CD8-positive, alpha-beta memory T cell (primary cell): ENCODE data around the gene GPR32. TPM values are rescaled to one million over a fixed set of nuclear protein-coding genes. Genes with fewer than 3 reads are reported as not detected.
"Not testable (repeated sequence)": the region's sequence is repeated elsewhere in the genome, so short reads cannot be mapped to it uniquely, and the experiment has no call there.

Source experiments
- CTCF ChIA-PET: fragments of 350-600 bp; sonication (Branson Sonifier 250); formaldehyde crosslinking; loops from one replicate; lab custom pipeline; 2021; ENCODE audit warnings: antibody characterized with exemption; lab: Charles Lee
- POLR2A ChIA-PET: fragments of 350-600 bp; sonication (Branson Sonifier 250); formaldehyde crosslinking; loops from one replicate; lab custom pipeline; 2021; ENCODE audit warnings: antibody characterized with exemption; lab: Charles Lee
- DNase-seq, 5 donors: peaks; one replicate each; pipeline versions ENCODE4 v3.0.0 to v3.0.0-alpha.2; 2020 to 2022; ENCODE audit warnings: mixed read lengths in 1 of 5
- H3K27ac ChIP-seq: one replicate; pipeline ENCODE4 v1.7.0; 2013; ENCODE audit warnings: low read depth, mild to moderate bottlenecking, low read length, moderate library complexity
- H3K27me3 ChIP-seq: 2 replicates; pipeline ENCODE4 v1.7.0; 2013; ENCODE audit warnings: low read length, mild to moderate bottlenecking; ENCODE audit not compliant: insufficient read depth, poor library complexity, severe bottlenecking
- H3K36me3 ChIP-seq: 2 replicates; pipeline ENCODE4 v1.7.0; 2013; ENCODE audit warnings: mild to moderate bottlenecking, low read length, moderate library complexity; ENCODE audit not compliant: insufficient read depth
- H3K4me1 ChIP-seq: 2 replicates; pipeline ENCODE4 v1.7.0; 2013; ENCODE audit warnings: mild to moderate bottlenecking, low read length, moderate library complexity; ENCODE audit not compliant: insufficient read depth
- H3K4me3 ChIP-seq: 2 replicates; pipeline ENCODE4 v1.7.0; 2013; ENCODE audit warnings: mild to moderate bottlenecking, low read length
- H3K9me3 ChIP-seq: 2 replicates; pipeline ENCODE4 v1.7.0; 2013; ENCODE audit warnings: mild to moderate bottlenecking, low read length
- H3K27ac Mint-ChIP-seq, 8 donors: one replicate each; pipeline ENCODE4 v1.8.0; 2020 to 2021; ENCODE audit warnings: mixed read lengths in 8 of 8, mild to moderate bottlenecking in 6 of 8, inconsistent platforms in 3 of 8, moderate library complexity in 3 of 8
- H3K27me3 Mint-ChIP-seq, 2 donors: one replicate each; pipeline ENCODE4 v1.8.0; 2020 to 2021; ENCODE audit warnings: mixed read lengths in 2 of 2, mild to moderate bottlenecking in 1 of 2, moderate library complexity in 1 of 2
- H3K36me3 Mint-ChIP-seq, 3 donors: one replicate each; pipeline ENCODE4 v1.8.0; 2020 to 2021; ENCODE audit warnings: mixed read lengths in 3 of 3, inconsistent platforms in 1 of 3, mild to moderate bottlenecking in 1 of 3
- H3K4me1 Mint-ChIP-seq, 3 donors: one replicate each; pipeline ENCODE4 v1.8.0; 2020 to 2021; ENCODE audit warnings: mixed read lengths in 3 of 3, inconsistent platforms in 1 of 3, mild to moderate bottlenecking in 1 of 3
- H3K4me3 Mint-ChIP-seq, 7 donors: one replicate each; pipeline ENCODE4 v1.8.0; 2020 to 2021; ENCODE audit warnings: mixed read lengths in 7 of 7, mild to moderate bottlenecking in 6 of 7, moderate library complexity in 4 of 7, inconsistent platforms in 2 of 7
- H3K9me3 Mint-ChIP-seq, 5 donors: one replicate each; pipeline ENCODE4 v1.8.0; 2020 to 2022; ENCODE audit warnings: mixed read lengths in 5 of 5, mild to moderate bottlenecking in 3 of 5, moderate library complexity in 2 of 5, inconsistent platforms in 1 of 5
- polyA plus RNA-seq: library from polyadenylated mRNA; unstranded; fragments of 300-500 nt; fragmentation: Illumina TruSeq; gene quantifications from one replicate; pipeline ENCODE4 v1.2.3, GENCODE V29; 2021
- total RNA-seq, 2 experiments: library from RNA; stranded (reverse); gene quantifications; one replicate each; pipeline ENCODE4 v1.2.3, GENCODE V29; 2021

Gene GPR32
- total and polyA plus RNA-seq, 3 experiments from 2014 or later = not detected

- POLR2A ChIA-PET = no interaction called here
- H3K4me1 ChIP-seq = no peaks in the 10 kb centered on the region
- H3K27me3 Mint-ChIP-seq = peaks cover 44 to 76% of the 10 kb centered on the region in 2 donors
- H3K4me1 Mint-ChIP-seq = peaks cover 0 to 5% (median 1%) of the 10 kb centered on the region in 3 donors
- H3K9me3 Mint-ChIP-seq = peaks cover 0 to 5% (median 2%) of the 10 kb centered on the region in 5 donors
- no peak overlapping the region for H3K4me3 Mint-ChIP-seq
- no peaks in the 10 kb centered on the region for H3K36me3 ChIP-seq
- H3K4me3 ChIP-seq = no peak overlapping the region
- H3K27ac ChIP-seq = no peak overlapping the region
- CTCF ChIA-PET = interaction anchor here (1.6 to 1.9 kb wide), 2 partner anchors 11 to 421 kb away, joined by 3 to 5 read pairs; no protein-coding TSS in a partner anchor
- H3K27ac Mint-ChIP-seq = no peak overlapping the region
- H3K9me3 ChIP-seq = no peaks in the 10 kb centered on the region
- peaks cover 21% of the 10 kb centered on the region for H3K27me3 ChIP-seq
- DNase-seq = no peak
- no peaks in the 10 kb centered on the region for H3K36me3 Mint-ChIP-seq
Measured at GRCh38 chr19:50777830-50778303, 7.6 kb downstream of the GPR32 start.

DNA sequence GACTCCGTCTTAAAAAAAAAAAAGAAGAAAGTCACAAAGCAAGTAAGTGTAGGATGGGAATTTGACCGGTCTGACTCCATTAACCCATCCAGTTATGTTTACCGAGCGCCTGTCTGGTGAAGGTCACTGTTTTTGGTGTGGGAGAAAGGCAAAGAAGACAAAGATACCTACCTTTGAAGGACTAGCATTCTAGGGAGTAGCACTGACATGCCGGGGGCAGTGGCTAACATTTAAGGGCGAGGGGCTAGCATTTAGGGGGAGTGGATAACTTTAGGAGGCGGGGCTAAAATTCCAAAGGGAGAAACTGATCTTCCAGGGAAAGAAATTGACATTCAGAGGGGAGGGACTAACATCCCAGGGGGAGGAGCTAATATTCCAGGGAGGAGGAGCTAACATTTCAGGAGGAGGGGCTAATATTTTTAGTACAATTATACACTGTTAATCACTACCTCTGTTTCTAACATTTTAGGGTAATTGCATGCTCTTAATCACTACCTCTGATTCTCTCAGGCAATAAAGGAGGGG is 8.7 kb downstream of the GPR32 start:
- H3K36me3 ChIP-seq = no peaks in the 10 kb centered on the region
- H3K9me3 ChIP-seq = no peaks in the 10 kb centered on the region
- ChIA-PET CTCF (interaction anchor here (0.8 to 1.9 kb wide), 3 partner anchors 10 to 422 kb away, joined by 3 to 5 read pairs (median 3); no protein-coding TSS in a partner anchor), POLR2A (no interaction called here)
- no peaks in the 10 kb centered on the region for H3K4me1 ChIP-seq
- Mint-ChIP-seq H3K27me3 (peaks cover 43 to 66% of the 10 kb centered on the region in 2 donors), H3K4me3 (no peak overlapping the region), H3K36me3 (no peaks in the 10 kb centered on the region), H3K9me3 (peaks cover 0 to 5% (median 2%) of the 10 kb centered on the region in 5 donors), H3K27ac (peak overlapping the region in 1 of 8 donors; percentile 79), H3K4me1 (peaks cover 4 to 11% (median 6%) of the 10 kb centered on the region in 3 donors)
- peaks cover 21% of the 10 kb centered on the region for H3K27me3 ChIP-seq
- DNase-seq = no peak
- H3K4me3 ChIP-seq = no peak overlapping the region
- H3K27ac ChIP-seq = no peak overlapping the region

DNA sequence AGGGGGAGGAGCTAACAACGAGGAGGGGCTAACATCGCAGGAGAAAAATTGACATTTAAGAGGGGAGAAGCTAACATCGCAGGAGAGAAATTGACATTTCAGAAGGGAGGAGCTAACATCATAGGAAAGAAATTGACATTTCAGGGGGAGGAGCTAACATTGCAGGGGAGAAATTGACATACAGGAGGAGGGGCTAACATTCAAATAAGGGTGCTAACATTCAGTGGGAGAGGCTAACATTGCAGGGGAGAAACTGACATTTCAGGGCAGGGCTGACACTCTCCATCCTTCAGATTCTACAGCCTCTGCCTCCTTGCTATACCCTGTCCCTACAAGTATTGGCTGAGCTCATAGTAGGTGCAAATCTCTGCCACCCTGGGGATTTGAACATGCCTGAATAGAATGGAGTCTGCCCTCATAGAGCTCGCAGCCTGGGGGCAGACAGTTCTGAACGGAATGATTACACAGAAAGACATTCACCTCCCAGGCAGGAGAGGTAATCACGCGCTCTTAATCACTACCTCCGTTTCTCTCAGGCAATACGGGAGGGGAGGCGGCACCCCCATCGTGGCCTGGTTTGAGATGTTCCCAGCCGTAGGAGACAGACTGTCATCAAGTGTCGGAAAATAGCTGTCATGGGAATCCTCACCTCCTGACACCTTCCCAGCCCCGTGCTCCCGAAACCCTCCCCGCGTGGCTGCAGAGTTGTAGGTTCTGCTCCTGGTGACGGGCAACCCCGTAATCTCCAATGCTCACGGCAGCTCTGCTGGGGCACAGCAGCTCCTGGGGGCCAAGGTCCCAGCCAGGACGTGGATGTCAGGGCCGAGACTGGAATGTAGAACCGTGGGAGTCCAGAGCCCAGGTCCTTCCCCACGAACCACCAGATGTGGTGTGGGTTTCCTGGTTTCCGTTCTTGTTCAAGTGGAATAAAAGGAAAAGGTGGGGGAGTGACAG is 9.5 kb downstream of the GPR32 start:
- ChIA-PET POLR2A (no interaction called here), CTCF (interaction anchor here (0.8 kb wide), 1 partner anchor 242 kb away, joined by 3 read pairs; no protein-coding TSS in a partner anchor)
- H3K27me3 Mint-ChIP-seq = peaks cover 38 to 61% of the 10 kb centered on the region in 2 donors
- Histone ChIP-seq H3K27me3 (peaks cover 21% of the 10 kb centered on the region), H3K4me1 (no peaks in the 10 kb centered on the region), H3K27ac (no peak overlapping the region), H3K36me3 (no peaks in the 10 kb centered on the region), H3K4me3 (no peak overlapping the region), H3K9me3 (no peaks in the 10 kb centered on the region)
- H3K27ac Mint-ChIP-seq = no peak overlapping the region
- no peak overlapping the region for H3K4me3 Mint-ChIP-seq
- no peak for DNase-seq
- H3K4me1 Mint-ChIP-seq = peaks cover 4 to 11% (median 6%) of the 10 kb centered on the region in 3 donors
- peaks cover 0 to 5% (median 2%) of the 10 kb centered on the region in 5 donors for H3K9me3 Mint-ChIP-seq
- H3K36me3 Mint-ChIP-seq = no peaks in the 10 kb centered on the region

- H3K27me3 Mint-ChIP-seq = peaks cover 35 to 53% of the 10 kb centered on the region in 2 donors
- Histone ChIP-seq H3K27me3 (peaks cover 21% of the 10 kb centered on the region), H3K36me3 (no peaks in the 10 kb centered on the region), H3K4me1 (no peaks in the 10 kb centered on the region), H3K27ac (no peak overlapping the region), H3K4me3 (no peak overlapping the region), H3K9me3 (no peaks in the 10 kb centered on the region)
- H3K4me1 Mint-ChIP-seq = peaks cover 4 to 11% (median 6%) of the 10 kb centered on the region in 3 donors
- CTCF ChIA-PET = interaction anchor here (1.2 kb wide), 1 partner anchor 424 kb away, joined by 7 read pairs; no protein-coding TSS in a partner anchor
- POLR2A ChIA-PET = no interaction called here
- no peak for DNase-seq
- no peak overlapping the region for H3K27ac Mint-ChIP-seq
- peaks cover 0 to 5% (median 2%) of the 10 kb centered on the region in 5 donors for H3K9me3 Mint-ChIP-seq
- no peak overlapping the region for H3K4me3 Mint-ChIP-seq
- no peaks in the 10 kb centered on the region for H3K36me3 Mint-ChIP-seq
Measured at GRCh38 chr19:50780753-50781435, 10.6 kb downstream of the GPR32 start.

GRCh38 chr19:50783848-50784152 is 13.5 kb downstream of the GPR32 start:
- H3K9me3 ChIP-seq, H3K36me3 ChIP-seq, DNase-seq, H3K4me3 Mint-ChIP-seq, H3K9me3 Mint-ChIP-seq, H3K4me3 ChIP-seq, H3K27ac ChIP-seq, H3K36me3 Mint-ChIP-seq, POLR2A ChIA-PET, H3K4me1 ChIP-seq, H3K27me3 ChIP-seq, H3K4me1 Mint-ChIP-seq: not testable (repeated sequence)
- Mint-ChIP-seq H3K27ac (peak overlapping the region in 1 of 8 donors; percentile 33), H3K27me3 (peaks cover 10 to 30% of the 10 kb centered on the region in 2 donors)
- CTCF ChIA-PET = interaction anchor here (1.0 to 2.5 kb wide), 7 partner anchors 10 to 635 kb away, joined by 3 to 9 read pairs (median 5); partner anchors contain the start of gene POLD1

GRCh38 chr19:50784710-50785109 is 14.4 kb downstream of the GPR32 start:
- no peak overlapping the region for H3K27ac Mint-ChIP-seq
- peaks cover 3 to 6% (median 5%) of the 10 kb centered on the region in 3 donors for H3K4me1 Mint-ChIP-seq
- Histone ChIP-seq H3K36me3 (no peaks in the 10 kb centered on the region), H3K9me3 (no peaks in the 10 kb centered on the region), H3K4me1 (no peaks in the 10 kb centered on the region), H3K27ac (no peak overlapping the region), H3K4me3 (no peak overlapping the region), H3K27me3 (peaks cover 3% of the 10 kb centered on the region)
- no peaks in the 10 kb centered on the region for H3K36me3 Mint-ChIP-seq
- no peak for DNase-seq
- ChIA-PET POLR2A (interaction anchor here (0.6 kb wide), 1 partner anchor 301 kb away, joined by 4 read pairs; no protein-coding TSS in a partner anchor), CTCF (interaction anchor here (1.4 to 1.8 kb wide), 4 partner anchors 9 to 636 kb away, joined by 3 to 9 read pairs (median 5); no protein-coding TSS in a partner anchor)
- no peak overlapping the region for H3K4me3 Mint-ChIP-seq
- peaks cover 5 to 21% of the 10 kb centered on the region in 2 donors for H3K27me3 Mint-ChIP-seq
- H3K9me3 Mint-ChIP-seq = no peaks in the 10 kb centered on the region

GRCh38 chr19:50785329-50785728 is 15.1 kb downstream of the GPR32 start:
- H3K4me1 Mint-ChIP-seq = peaks cover 3 to 6% (median 5%) of the 10 kb centered on the region in 3 donors

More at GRCh38 chr19:50785329-50785728, 15.1 kb downstream of the GPR32 start:
- ChIA-PET POLR2A (interaction anchor here (0.6 kb wide), 1 partner anchor 302 kb away, joined by 4 read pairs; no protein-coding TSS in a partner anchor), CTCF (interaction anchor here (1.8 kb wide), 2 partner anchors 246 to 636 kb away, joined by 3 to 5 read pairs; no protein-coding TSS in a partner anchor)
- Histone ChIP-seq H3K36me3 (no peaks in the 10 kb centered on the region), H3K4me3 (no peak overlapping the region), H3K9me3 (no peaks in the 10 kb centered on the region), H3K27ac (no peak overlapping the region), H3K4me1 (no peaks in the 10 kb centered on the region), H3K27me3 (peaks cover 3% of the 10 kb centered on the region)
- H3K9me3 Mint-ChIP-seq = no peaks in the 10 kb centered on the region
- H3K27ac Mint-ChIP-seq = no peak overlapping the region
- H3K36me3 Mint-ChIP-seq = no peaks in the 10 kb centered on the region
- no peak for DNase-seq
- peaks cover 0 to 15% of the 10 kb centered on the region in 2 donors for H3K27me3 Mint-ChIP-seq
- H3K4me3 Mint-ChIP-seq = no peak overlapping the region
